ENCODE data around the gene ACSF3. TPM values are rescaled to one million over a fixed set of nuclear protein-coding genes. Genes with fewer than 3 reads are reported as not detected.
A peak's percentile ranks its signal among the peaks of the same experiment; 100 is the strongest.

Gene ACSF3
- total RNA-seq, 1 experiment from 2014 or later, result 33.5 TPM

- TF ChIP-seq, protein P1, sequence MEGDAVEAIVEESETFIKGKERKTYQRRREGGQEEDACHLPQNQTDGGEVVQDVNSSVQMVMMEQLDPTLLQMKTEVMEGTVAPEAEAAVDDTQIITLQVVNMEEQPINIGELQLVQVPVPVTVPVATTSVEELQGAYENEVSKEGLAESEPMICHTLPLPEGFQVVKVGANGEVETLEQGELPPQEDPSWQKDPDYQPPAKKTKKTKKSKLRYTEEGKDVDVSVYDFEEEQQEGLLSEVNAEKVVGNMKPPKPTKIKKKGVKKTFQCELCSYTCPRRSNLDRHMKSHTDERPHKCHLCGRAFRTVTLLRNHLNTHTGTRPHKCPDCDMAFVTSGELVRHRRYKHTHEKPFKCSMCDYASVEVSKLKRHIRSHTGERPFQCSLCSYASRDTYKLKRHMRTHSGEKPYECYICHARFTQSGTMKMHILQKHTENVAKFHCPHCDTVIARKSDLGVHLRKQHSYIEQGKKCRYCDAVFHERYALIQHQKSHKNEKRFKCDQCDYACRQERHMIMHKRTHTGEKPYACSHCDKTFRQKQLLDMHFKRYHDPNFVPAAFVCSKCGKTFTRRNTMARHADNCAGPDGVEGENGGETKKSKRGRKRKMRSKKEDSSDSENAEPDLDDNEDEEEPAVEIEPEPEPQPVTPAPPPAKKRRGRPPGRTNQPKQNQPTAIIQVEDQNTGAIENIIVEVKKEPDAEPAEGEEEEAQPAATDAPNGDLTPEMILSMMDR (conservative IDR thresholded peaks at IDR 0.05; ENCODE audit: low read depth, low read length), result peak; percentile 28; the same call in 1 of the 2 replicates
- TF ChIP-seq EZH2phosphoT487 (IDR thresholded peaks at IDR 0.05; ENCODE audit: borderline replicate concordance, low read length), result no peak
- no peak for TF ChIP-seq EZH2 (IDR thresholded peaks at IDR 0.05; ENCODE audit: low read length, unreplicated experiment)
- Histone ChIP-seq H3F3A (ENCODE audit: low read length, unreplicated experiment) (no peaks in the 10 kb centered on the region), H3K9me3 (ENCODE audit: low read length) (no peaks in the 10 kb centered on the region), H3K79me2 (ENCODE audit: low read length) (no peaks in the 10 kb centered on the region), H3K4me3 (ENCODE audit: low read length) (no peak overlapping the region), H3K27me3 (ENCODE audit: low read length) (no peaks in the 10 kb centered on the region), H3K9me2 (replicated peaks; ENCODE audit: low read length) (no peaks in the 10 kb centered on the region), H3K36me3 (ENCODE audit: low read depth, low read length) (no peaks in the 10 kb centered on the region), H3K4me2 (ENCODE audit: low read length) (no peak overlapping the region), H3K27ac (ENCODE audit: low read length) (no peak overlapping the region), H3K4me1 (ENCODE audit: insufficient read depth, low read length) (peaks cover 9% of the 10 kb centered on the region; the same call in 1 of the 2 replicates), H3K9ac (ENCODE audit: low read length) (no peak overlapping the region), H4K20me1 (ENCODE audit: low read length) (no peaks in the 10 kb centered on the region), H2AFZ (ENCODE audit: low read length) (no peak overlapping the region)
- DNase-seq (no peak), ATAC-seq (no peak)
- BruUV-seq (replicated peaks), result no TSS peak
- ChIA-PET POLR2A (ENCODE audit: unreplicated experiment) (no interaction called here), CTCF (no interaction called here)
- intact Hi-C loops (cut with micrococcal nuclease), result loop anchor here (5.0 to 10.0 kb wide), 4 partner anchors 114 to 354 kb away; partner anchors contain the start of gene APRT
Measured at GRCh38 chr16:89168381-89169189, 74.9 kb downstream of the ACSF3 start.

GRCh38 chr16:89169778-89170177, 76.1 kb downstream of the ACSF3 start:
- Histone ChIP-seq H3K9me3 (ENCODE audit: low read length) (no peaks in the 10 kb centered on the region), H3K4me1 (ENCODE audit: insufficient read depth, low read length) (peaks cover 9% of the 10 kb centered on the region; the same call in 1 of the 2 replicates), H4K20me1 (ENCODE audit: low read length) (no peaks in the 10 kb centered on the region), H3K9ac (ENCODE audit: low read length) (no peak overlapping the region), H3K27ac (ENCODE audit: low read length) (no peak overlapping the region), H3K4me3 (ENCODE audit: low read length) (no peak overlapping the region), H3K36me3 (ENCODE audit: low read depth, low read length) (no peaks in the 10 kb centered on the region), H3K79me2 (ENCODE audit: low read length) (no peaks in the 10 kb centered on the region), H3K27me3 (ENCODE audit: low read length) (no peaks in the 10 kb centered on the region), H2AFZ (ENCODE audit: low read length) (no peak overlapping the region), H3K4me2 (ENCODE audit: low read length) (no peak overlapping the region), H3F3A (ENCODE audit: low read length, unreplicated experiment) (no peaks in the 10 kb centered on the region), H3K9me2 (replicated peaks; ENCODE audit: low read length) (no peaks in the 10 kb centered on the region)
- BruUV-seq (replicated peaks), result no TSS peak
- ChIA-PET POLR2A (ENCODE audit: unreplicated experiment) (no interaction called here), CTCF (no interaction called here)
- no peak for ATAC-seq
- TF ChIP-seq, protein P1 (conservative IDR thresholded peaks at IDR 0.05; ENCODE audit: low read depth, low read length), result no peak
- TF ChIP-seq EZH2 (IDR thresholded peaks at IDR 0.05; ENCODE audit: low read length, unreplicated experiment) (no peak), EZH2phosphoT487 (IDR thresholded peaks at IDR 0.05; ENCODE audit: borderline replicate concordance, low read length) (no peak)
- intact Hi-C loops (cut with micrococcal nuclease), result loop anchor here (5.0 to 10.0 kb wide), 4 partner anchors 115 to 355 kb away; partner anchors contain the start of gene APRT
- DNase-seq, result no peak
